K562 (cell line): ENCODE data around the gene CLDND1. TPM values are rescaled to one million over a fixed set of nuclear protein-coding genes. Genes with fewer than 3 reads are reported as not detected.

Experiments used
- ATAC-seq: fragments of 200-7000 bp; cut with Tn5 transposase; 3 replicates; pipeline ENCODE4 v1.9.1; 2020; ENCODE audit warnings: moderate library complexity
- BruUV-seq: library from RNA; stranded (reverse); fragments of 400-500 nt; replicated peaks from 2 replicates; lab custom pipeline; 2021; lab: Mats Ljungman, UMichigan
- CTCF ChIA-PET: fragments of 300-600 bp; formaldehyde crosslinking; extraction: SDS; loops from one replicate; lab custom pipeline; 2021; ENCODE audit warnings: low intra/inter-chr PET ratio; lab: Yijun Ruan, JAX
- POLR2A ChIA-PET: fragments of 300-600, 350-650 bp; sonication (Branson Sonifier 250); formaldehyde crosslinking; extraction: SDS; loops from one replicate; lab custom pipeline; 2021; ENCODE audit warnings: antibody characterized with exemption, inconsistent platforms; lab: Yijun Ruan, JAX
- DNase-seq, 4 experiments: peaks; one replicate each; pipeline versions ENCODE4 v3.0.0 to v3.0.0-alpha.2; 2011 to 2018; ENCODE audit warnings: low spot score in 3 of 4, mixed read lengths in 3 of 4; ENCODE audit errors: extremely low read depth in 1 of 4
- FAIRE-seq: peaks from 2 replicates; lab custom pipeline; 2011; peaks lifted over from hg19 to GRCh38; lab: Jason Lieb, UNC
- H2AFZ ChIP-seq: 2 replicates; pipeline ENCODE4 v1.6.0; 2011; ENCODE audit warnings: low read depth, low read length, control low read depth, inconsistent platforms
- H3K27ac ChIP-seq: fragments of 200-600 bp; 3 replicates; pipeline ENCODE4 v1.8.0; 2011; ENCODE audit warnings: low read depth, mild to moderate bottlenecking, control low read depth, inconsistent platforms, low read length, moderate library complexity, mixed read lengths; ENCODE audit errors: extremely low read depth
- H3K27me3 ChIP-seq, 2 experiments: fragments of 300-600 bp in 1 of 2; 2 replicates in 1 of 2; 3 replicates in 1 of 2; pipeline versions ENCODE4 v1.6.0 to v1.8.0; 2011; ENCODE audit warnings: inconsistent platforms in 2 of 2, low read length in 2 of 2, mild to moderate bottlenecking in 1 of 2, mixed read lengths in 1 of 2, moderate library complexity in 1 of 2; ENCODE audit not compliant: control insufficient read depth in 2 of 2, insufficient read depth in 2 of 2
- H3K36me3 ChIP-seq: fragments of 300-600 bp; 3 replicates; pipeline ENCODE4 v1.8.0; 2011; ENCODE audit warnings: mild to moderate bottlenecking, low read length, inconsistent platforms; ENCODE audit not compliant: control insufficient read depth, insufficient read depth
- H3K4me1 ChIP-seq, 2 experiments: fragments of 200-600 bp in 1 of 2; replicated peaks in 1 of 2; 2 replicates in 1 of 2; 3 replicates in 1 of 2; pipeline versions ENCODE4 v1.5.1 to v1.8.0; 2011; ENCODE audit warnings: inconsistent platforms in 2 of 2, low read length in 2 of 2, mild to moderate bottlenecking in 1 of 2, mixed read lengths in 1 of 2, moderate library complexity in 1 of 2; ENCODE audit not compliant: control insufficient read depth in 2 of 2, insufficient read depth in 2 of 2
- H3K4me2 ChIP-seq: 2 replicates; pipeline ENCODE4 v1.6.1; 2011; ENCODE audit warnings: low read length, control low read depth, inconsistent platforms, mixed read lengths; ENCODE audit not compliant: insufficient read depth
- H3K4me3 ChIP-seq: fragments of 200-600 bp; sonication (generic), shearing (Covaris generic); 2 replicates; pipeline ENCODE4 v1.5.1; 2016; ENCODE audit warnings: control low read depth, inconsistent platforms
- H3K79me2 ChIP-seq: fragments of 200-600 bp; 3 replicates; pipeline ENCODE4 v1.8.0; 2011; ENCODE audit warnings: low read length, inconsistent platforms; ENCODE audit not compliant: control insufficient read depth, insufficient read depth
- H3K9ac ChIP-seq, 2 experiments: 2 replicates each; pipeline versions ENCODE4 v1.6.0 to v1.6.1; 2011; ENCODE audit warnings: low read depth in 2 of 2, low read length in 2 of 2, control low read depth in 1 of 2, inconsistent platforms in 1 of 2, mild to moderate bottlenecking in 1 of 2, mixed read lengths in 1 of 2; ENCODE audit not compliant: insufficient read depth in 1 of 2
- H3K9me1 ChIP-seq: one replicate; pipeline ENCODE4 v1.6.0; 2011; ENCODE audit warnings: inconsistent platforms, mild to moderate bottlenecking, low read length, moderate library complexity; ENCODE audit not compliant: control insufficient read depth, insufficient read depth
- H3K9me3 ChIP-seq: replicated peaks from 2 replicates; pipeline ENCODE4 v1.5.1; 2011; ENCODE audit warnings: low read depth, low read length, inconsistent platforms; ENCODE audit not compliant: control insufficient read depth, insufficient read depth
- H4K20me1 ChIP-seq: replicated peaks from 2 replicates; pipeline ENCODE4 v1.6.1; 2011; ENCODE audit warnings: low read length, inconsistent platforms, mixed read lengths; ENCODE audit not compliant: control insufficient read depth, insufficient read depth
- CEBPG ChIP-seq, 3 experiments: fragments of 200-800 bp in 1 of 3; sonication (Bioruptor generic) in 1 of 3; sonication (generic) in 1 of 3; formaldehyde crosslinking in 1 of 3; IDR thresholded peaks in 2 of 3; conservative IDR thresholded peaks in 1 of 3; 2 replicates each; pipeline versions ENCODE4 v1.6.1 to v1.8.0; 2016 to 2022; ENCODE audit warnings: missing compliant biosample characterization in 2 of 3, missing genetic modification characterization in 2 of 3, mild to moderate bottlenecking in 1 of 3, missing genetic modification reagents in 1 of 3
- CEBPZ ChIP-seq: fragments of 150-350 bp; IDR thresholded peaks from 2 replicates; pipeline ENCODE4 v1.6.1; 2014; ENCODE audit warnings: low read depth, mild to moderate bottlenecking, low read length, borderline replicate concordance
- ELF1 ChIP-seq: fragments of 200-800 bp; sonication (Bioruptor generic); IDR thresholded peaks from 2 replicates; pipeline ENCODE4 v1.6.1; 2016; ENCODE audit warnings: missing genetic modification characterization, missing compliant biosample characterization
- EP400 ChIP-seq: fragments of 450-650 bp; IDR thresholded peaks from 2 replicates; pipeline ENCODE4 v1.6.1; 2017; ENCODE audit warnings: antibody characterized with exemption, mild to moderate bottlenecking, moderate library complexity
- HMG20B ChIP-seq: fragments of 250-450 bp; sonication (Bioruptor Pico); IDR thresholded peaks from 2 replicates; pipeline ENCODE4 v1.5.0; 2021; ENCODE audit warnings: mild to moderate bottlenecking
- IRF9 ChIP-seq: fragments of 450-650 bp; IDR thresholded peaks from 2 replicates; pipeline ENCODE4 v1.6.1; 2016; ENCODE audit warnings: missing biosample characterization, missing genetic modification characterization
- KDM2B ChIP-seq: fragments of 250-450 bp; sonication (Bioruptor Pico); IDR thresholded peaks from 2 replicates; pipeline ENCODE4 v1.8.0; 2021; ENCODE audit warnings: mild to moderate bottlenecking, moderate library complexity
- NCOA6 ChIP-seq: fragments of 450-650 bp; IDR thresholded peaks from 2 replicates; pipeline ENCODE4 v1.6.1; 2017; ENCODE audit warnings: mild to moderate bottlenecking
- NONO ChIP-seq, 2 experiments: fragments of 200-400 bp in 1 of 2; fragments of 450-650 bp in 1 of 2; formaldehyde crosslinking in 1 of 2; IDR thresholded peaks; 2 replicates each; pipeline ENCODE4 v1.6.1; 2017; ENCODE audit warnings: low read depth in 2 of 2, mild to moderate bottlenecking in 2 of 2, moderate library complexity in 2 of 2, low read length in 1 of 2
- POLR2H ChIP-seq: IDR thresholded peaks from 2 replicates; pipeline ENCODE4 v1.6.1; 2016; ENCODE audit warnings: missing genetic modification characterization, low read depth, mild to moderate bottlenecking, control low read depth, missing compliant biosample characterization, moderate library complexity
- RUNX1 ChIP-seq: sonication (generic); IDR thresholded peaks from 2 replicates; pipeline ENCODE4 v1.6.1; 2016; ENCODE audit warnings: antibody characterized with exemption, low read depth
- SP2 ChIP-seq: IDR thresholded peaks from 2 replicates; pipeline ENCODE4 v1.6.1; 2011; ENCODE audit warnings: mild to moderate bottlenecking, low read depth, low read length, moderate library complexity; ENCODE audit not compliant: poor library complexity, severe bottlenecking; ENCODE audit errors: extremely low read depth
- TBL1XR1 ChIP-seq, 2 experiments: IDR thresholded peaks; 2 replicates each; pipeline ENCODE4 v1.6.1; 2012; ENCODE audit warnings: improper control_type of control experiment in 2 of 2, low read length in 2 of 2, mild to moderate bottlenecking in 1 of 2
- THAP7 ChIP-seq: fragments of 250-450 bp; sonication (Bioruptor Pico); IDR thresholded peaks from 2 replicates; pipeline ENCODE4 v1.5.0; 2021
- ZNF24 ChIP-seq: fragments of 450-650 bp; IDR thresholded peaks from 2 replicates; pipeline ENCODE4 v1.6.1; 2016
- ZNF77 ChIP-seq: fragments of 250-450 bp; sonication (Bioruptor Pico); IDR thresholded peaks from 2 replicates; pipeline ENCODE4 v1.5.0; 2020
- WGBS: fragments of 100-300 bp; shearing (Covaris generic); methylation state at CpG from one replicate; pipeline ENCODE4 v1.1.6; 2016; ENCODE audit warnings: low coverage, mixed read lengths; ENCODE audit not compliant: insufficient coverage; ENCODE audit errors: missing lambda C conversion rate; 5-methylcytosine and 5-hydroxymethylcytosine counted together
- in situ Hi-C: fragments of 300-500 bp; cut with MboI; formaldehyde crosslinking; loops from 4 replicates; pipeline ENCODE4 v1.15.0; 2018; ENCODE audit warnings: inconsistent platforms, mixed read lengths
- intact Hi-C: fragments of 100-400 bp; cut with micrococcal nuclease; formaldehyde crosslinking; loops from 2 replicates; pipeline ENCODE4 v1.14.2; 2022
- polyA plus RNA-seq, 8 experiments: library from polyadenylated mRNA; depleted of rRNA in 4 of 8; stranded (reverse) in 5 of 8; unstranded in 3 of 8; fragments of >200 nt; fragmentation: Nextera tagmentation in 2 of 8; fragmentation: Illumina TruSeq in 1 of 8; extraction: Ambion mirVana in 2 of 8; extraction: Trizol in 1 of 8; gene quantifications; 2 replicates each; pipeline versions ENCODE4 v1.2.1 to v1.2.3, GENCODE V29; 2011 to 2014; ENCODE audit warnings: inconsistent platforms in 1 of 8, missing spikeins in 1 of 8
- total RNA-seq, 7 experiments: library from RNA; depleted of rRNA in 6 of 7; stranded (reverse); fragments of >200 nt in 6 of 7; fragmentation: Illumina TruSeq in 2 of 7; extraction: Trizol in 2 of 7; gene quantifications; 2 replicates each; pipeline versions ENCODE4 v1.2.1 to v1.2.3, GENCODE V29; 2011 to 2021; ENCODE audit warnings: low replicate concordance in 1 of 7

CLDND1 gene
- total and polyA plus RNA-seq, 9 of the 15 experiments (the other 6 are each of a cell fraction or from before 2014, with no cell fraction given) = 29.2 to 141 (median 60.7) TPM

DNA sequence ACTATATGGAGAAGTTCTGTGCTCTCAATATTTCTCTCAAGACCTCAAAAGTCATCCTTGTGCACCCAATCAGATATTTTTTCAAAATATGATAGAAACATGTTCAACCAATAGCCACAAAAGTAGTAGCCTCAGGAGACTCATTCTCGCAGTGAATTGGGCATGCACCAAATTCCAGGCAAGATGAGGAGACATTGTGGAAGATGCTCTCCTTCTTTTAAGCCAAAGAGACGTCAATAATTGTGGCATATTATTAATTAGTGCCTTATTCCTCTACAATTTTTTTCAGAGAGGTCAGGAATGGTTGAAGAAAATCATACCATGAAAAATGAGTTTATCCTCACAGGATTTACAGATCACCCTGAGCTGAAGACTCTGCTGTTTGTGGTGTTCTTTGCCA lies 25.3 kb downstream of the CLDND1 start, which contains the start of gene OR5K2:
Gene OR5K2 (plus strand): TSS at position 301 of the 400 bp plus-strand sequence. CDS start 0 bp downstream, at position 301.
- Histone ChIP-seq H3K27me3 (no peaks in the 10 kb centered on the region), H3K79me2 (no peaks in the 10 kb centered on the region), H3K9me1 (no peaks in the 10 kb centered on the region)
- intact Hi-C loops = no loop called here
- in situ Hi-C loops = no loop called here
- no TSS peak for BruUV-seq
- 0% methylated on average over 2 of the region's 2 CpGs for WGBS
- TF ChIP-seq HMG20B (CRISPR knock-in tag) = no peak
- no peak for TF ChIP-seq KDM2B
- no peak for TF ChIP-seq ZNF24
- no peak for TF ChIP-seq THAP7
- no peak for TF ChIP-seq SP2
- TF ChIP-seq RUNX1 = no peak
- TF ChIP-seq NONO (IDR thresholded peaks at IDR 0.05; ENCODE audit: low read depth in 2 of 2, low read length in 1 of 2) = no peak
- no peak for TF ChIP-seq IRF9 (tag)
- no peak for TF ChIP-seq ZNF77 (CRISPR knock-in tag)
- TF ChIP-seq EP400 = no peak
- no peak for TF ChIP-seq NCOA6
- TF ChIP-seq CEBPZ = no peak
- TF ChIP-seq TBL1XR1 (IDR thresholded peaks at IDR 0.05; ENCODE audit: low read length in 2 of 2) = no peak
- no peak for TF ChIP-seq ELF1 (tag)
- TF ChIP-seq POLR2H (tag) = no peak
- no peak for TF ChIP-seq CEBPG (CRISPR knock-in tag; IDR thresholded peaks at IDR 0.05)
- TF ChIP-seq CEBPG (tag; conservative IDR thresholded peaks at IDR 0.05 in 1 of 2, IDR thresholded peaks at IDR 0.05 in 1 of 2) = no peak
- TF ChIP-seq, all 486 proteins: peak for 0
- ATAC-seq = no peak
- H4K20me1 ChIP-seq = no peaks in the 10 kb centered on the region
- ChIA-PET CTCF (no interaction called here), POLR2A (no interaction called here)
- H3K4me3 ChIP-seq = no peak within 1 kb of the TSS
- no peak within 1 kb of the TSS for H3K4me2 ChIP-seq
- no peak within 1 kb of the TSS for H3K9ac ChIP-seq
- H3K9me3 ChIP-seq = no peaks in the 10 kb centered on the region
- no peaks in the 10 kb centered on the region for H3K4me1 ChIP-seq
- no peak within 1 kb of the TSS for H2AFZ ChIP-seq
- no peak within 1 kb of the TSS for H3K27ac ChIP-seq
- no peak for DNase-seq
- no peak for FAIRE-seq
- H3K36me3 ChIP-seq = no peaks in the 10 kb centered on the region
